HG03175 (cell line): ENCODE measurements around the gene LBR.

Source experiments
- ATAC-seq: cut with Tn5 transposase; IDR thresholded peaks from one replicate; pipeline ENCODE4 v1.9.1; 2021; ENCODE audit warnings: mild to moderate bottlenecking, moderate library complexity; ENCODE audit not compliant: unreplicated experiment

LBR gene

DNA sequence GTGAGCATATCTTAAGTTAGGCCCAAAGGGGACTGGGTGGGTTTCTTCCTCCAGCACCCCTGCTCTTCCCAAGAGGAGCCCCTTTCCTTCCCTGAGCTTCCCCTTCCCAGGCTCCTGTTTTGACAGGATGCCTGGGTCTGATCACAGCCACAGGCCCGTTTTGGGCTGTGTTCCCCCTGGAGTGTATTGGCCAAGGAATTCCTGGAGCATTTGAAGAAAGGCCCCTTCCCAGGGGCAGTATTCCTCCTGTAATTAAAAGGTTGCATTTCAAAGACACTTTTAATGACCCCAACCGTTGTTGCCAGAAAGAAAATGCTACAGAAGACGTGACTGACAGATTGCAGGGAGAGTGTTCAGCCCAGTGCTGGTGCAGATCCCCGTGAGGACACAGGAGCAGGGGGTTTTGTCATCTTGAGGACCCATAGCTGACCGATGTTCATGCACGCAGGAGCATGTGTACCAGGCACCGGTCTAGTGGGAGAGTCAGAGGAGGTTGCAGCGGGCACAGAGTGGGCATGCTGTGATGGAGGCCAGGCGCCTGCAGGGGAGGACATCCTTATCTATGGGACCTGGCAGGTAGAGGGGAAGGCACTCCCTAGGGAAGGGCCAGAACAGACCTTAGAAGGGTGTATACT is 19.3 kb upstream of the LBR start:
- ATAC-seq, result no peak

GRCh38 chr1:225446595-225446960 is 18.7 kb upstream of the LBR start:
- ATAC-seq, result no peak

- ATAC-seq, result no peak
Observed at GRCh38 chr1:225445639-225446594, 18.1 kb upstream of the LBR start.

GRCh38 chr1:225442123-225442505 is 14.3 kb upstream of the LBR start:
- no peak for ATAC-seq

DNA sequence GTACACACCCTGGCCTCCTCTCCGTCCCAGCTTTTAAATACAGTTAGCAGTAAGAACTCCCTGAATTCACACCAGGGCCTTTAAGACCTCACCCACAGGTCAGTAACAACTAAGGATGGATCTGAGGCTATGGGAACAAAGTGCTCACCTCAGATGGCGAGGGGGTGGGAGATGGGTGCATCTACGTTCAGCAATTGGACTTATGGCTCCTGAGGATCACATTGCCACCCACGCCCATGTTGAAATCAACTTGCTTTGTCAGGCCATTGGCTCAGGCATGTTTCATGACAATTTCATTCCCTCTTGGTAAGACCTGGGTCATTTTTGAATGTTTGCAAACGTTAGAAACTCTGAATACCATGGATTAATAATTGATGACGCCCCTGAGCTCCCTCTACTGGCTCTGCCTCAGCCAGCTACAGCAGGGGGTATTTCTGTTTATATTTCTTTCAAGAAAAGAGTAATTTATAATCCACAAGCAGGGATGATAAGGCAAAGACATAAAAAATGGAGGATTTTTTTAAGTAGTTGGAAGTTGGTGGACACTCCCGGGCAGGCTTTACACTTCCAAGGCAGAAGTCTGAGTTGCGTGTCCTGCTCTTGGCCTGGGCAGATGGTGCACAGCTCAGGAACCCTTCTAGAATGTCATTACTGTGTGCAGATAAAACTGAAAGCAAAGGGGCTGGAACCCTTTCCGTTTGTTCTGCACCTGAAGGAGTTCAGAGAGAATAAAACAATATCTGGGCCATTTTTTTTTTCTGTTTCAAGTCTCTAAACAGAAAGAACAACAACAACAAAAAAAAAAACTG is 13.7 kb upstream of the LBR start:
- ATAC-seq, result peak; percentile 29

DNA sequence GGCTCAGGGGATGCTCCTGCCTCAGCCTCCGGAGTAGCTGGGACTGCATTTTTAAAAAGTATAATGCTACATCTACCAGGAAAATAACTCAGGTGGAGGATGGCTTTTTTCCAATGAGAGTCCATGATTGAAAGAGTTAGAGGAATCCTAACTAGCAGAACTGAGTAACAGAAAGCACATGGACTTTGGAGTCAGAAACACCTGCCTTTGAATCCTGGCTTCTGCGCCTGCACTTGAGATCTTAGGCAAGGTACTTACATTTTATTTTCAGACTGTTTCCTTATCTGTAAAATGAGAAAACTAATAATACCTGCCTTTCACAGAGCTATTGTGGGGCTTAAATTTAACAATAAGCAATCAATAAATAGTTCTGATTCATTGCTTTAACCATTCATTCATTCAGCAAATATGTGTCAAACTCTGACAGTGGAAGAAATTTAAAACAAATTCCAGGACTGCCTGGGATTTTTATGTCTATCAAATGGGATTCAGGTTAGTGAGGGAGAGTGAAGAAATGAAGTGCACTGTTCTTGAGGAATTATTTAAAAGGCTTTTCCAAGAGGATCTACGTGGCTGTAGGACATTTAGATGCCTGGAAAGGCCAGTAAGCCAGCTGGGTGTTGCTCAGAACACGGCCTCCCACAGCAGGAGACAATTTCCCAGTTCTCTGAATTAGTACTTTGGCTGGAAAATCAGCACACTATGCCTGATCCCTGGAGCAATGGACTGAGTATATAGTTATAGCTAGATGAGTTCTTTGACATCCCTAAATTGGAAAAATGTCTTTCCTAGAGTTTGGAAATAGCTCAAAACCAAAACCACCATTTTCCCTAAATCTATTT is 12.8 kb upstream of the LBR start:
- ATAC-seq, result no peak

GRCh38 chr1:225437710-225438437 is 10.0 kb upstream of the LBR start:
- ATAC-seq, result no peak

GRCh38 chr1:225435957-225436392 is 8.1 kb upstream of the LBR start:
- ATAC-seq, result peak; percentile 72

DNA sequence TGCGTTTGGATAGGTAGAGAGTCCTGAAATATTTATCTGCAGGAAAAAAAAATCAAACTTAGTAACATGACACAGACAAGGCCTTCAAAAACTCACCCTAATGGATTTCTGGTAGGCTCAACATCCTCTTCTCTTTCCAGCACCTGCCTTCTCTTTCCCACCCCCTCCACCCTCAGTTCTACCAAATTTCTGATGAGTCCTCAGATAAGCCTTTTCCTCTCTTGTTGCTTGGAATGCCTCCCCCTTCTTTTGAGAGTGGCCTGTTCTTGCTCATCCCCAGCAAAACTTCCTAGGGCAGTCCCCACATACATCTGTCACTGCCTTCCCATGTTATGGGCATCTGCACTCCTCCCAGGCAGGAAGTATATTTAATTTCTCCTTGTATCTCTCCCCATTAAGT is 7.6 kb upstream of the LBR start:
- ATAC-seq, result no peak

GRCh38 chr1:225435076-225435475 is 7.2 kb upstream of the LBR start:
- no peak for ATAC-seq

DNA sequence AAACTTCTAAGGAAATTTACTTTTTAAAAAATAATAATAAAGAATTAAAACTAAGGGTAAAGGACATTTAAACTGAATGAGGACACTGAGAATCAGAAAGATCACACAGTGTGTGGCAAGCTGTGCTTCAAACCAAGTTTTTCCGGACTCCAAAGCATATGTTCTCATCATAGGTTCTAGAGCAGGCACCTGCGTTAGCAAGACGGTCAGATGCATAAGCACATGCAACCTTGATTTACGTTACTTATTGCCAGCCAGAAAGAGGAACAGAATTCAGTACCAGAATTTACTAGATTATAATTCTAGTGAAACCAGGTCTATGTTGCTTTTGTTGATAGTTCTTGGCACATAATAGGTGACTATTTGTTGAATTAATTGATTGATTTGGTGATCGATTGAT is 6.2 kb upstream of the LBR start:
- no peak for ATAC-seq

DNA sequence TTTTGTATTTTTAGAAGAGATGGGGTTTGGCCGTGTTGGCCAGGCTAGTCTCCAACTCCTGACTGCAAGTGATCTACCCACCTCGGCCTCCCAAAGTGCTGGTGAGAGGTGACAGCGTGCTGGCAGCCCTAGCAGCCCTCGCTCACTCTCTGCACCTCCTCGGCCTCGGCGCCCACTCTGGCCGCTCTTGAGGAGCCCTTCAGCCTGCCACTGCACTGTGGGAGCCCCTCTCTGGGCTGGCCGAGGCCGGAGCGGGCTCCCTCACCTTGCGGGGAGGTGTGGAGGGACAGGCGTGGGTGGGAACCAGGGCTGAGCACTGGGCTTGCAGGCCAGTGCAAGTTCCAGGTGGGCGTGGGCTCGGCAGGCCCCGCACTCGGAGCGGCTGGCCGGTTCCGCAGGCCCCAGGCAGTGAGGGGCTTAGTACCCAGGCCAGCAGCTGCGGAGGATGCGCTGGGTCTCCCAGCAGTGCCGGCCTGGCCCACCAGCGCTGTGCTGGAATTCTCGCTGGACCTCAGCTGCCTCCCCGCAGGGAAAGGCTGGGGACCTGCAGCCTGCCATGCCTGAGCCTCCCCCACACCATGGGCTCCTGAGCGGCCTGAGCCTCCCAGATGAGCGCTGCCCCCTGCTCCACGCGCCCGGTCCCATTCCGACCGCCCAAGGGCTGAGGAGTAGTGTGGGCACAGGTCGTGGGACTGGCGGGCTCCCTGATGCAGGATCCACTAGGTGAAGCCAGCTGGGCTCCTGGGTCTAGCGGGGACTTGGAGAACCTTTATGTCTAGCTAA is 3.4 kb upstream of the LBR start:
- ATAC-seq, result no peak

GRCh38 chr1:225430301-225430700 is 2.5 kb upstream of the LBR start:
- no peak for ATAC-seq

DNA sequence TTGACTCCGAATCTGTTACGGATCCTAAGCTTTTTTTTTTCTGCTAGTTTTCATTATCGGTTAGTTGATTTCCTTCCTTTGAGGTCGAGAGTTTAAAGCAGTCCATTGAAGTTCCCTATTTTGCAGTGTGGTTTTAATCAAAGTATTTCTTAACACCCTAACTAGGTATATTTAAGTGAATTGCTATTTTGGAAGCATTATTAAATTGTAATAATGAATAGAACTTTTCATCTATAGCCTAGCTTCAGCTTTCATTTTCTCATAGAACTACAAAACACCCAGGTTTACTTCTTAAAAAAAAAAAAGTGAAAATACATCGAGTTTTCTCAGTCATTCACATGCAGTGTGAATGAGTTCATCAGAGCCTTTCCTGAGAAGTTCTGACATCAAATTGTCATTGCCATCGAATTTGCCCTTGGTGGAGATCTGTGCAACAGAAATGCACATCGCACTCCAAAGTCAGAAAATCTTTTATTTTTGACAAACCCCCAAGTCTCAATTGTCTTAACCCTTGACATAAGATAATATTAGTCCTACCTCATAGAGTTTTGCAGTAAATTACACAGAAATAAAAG is 1.1 kb upstream of the LBR start:
- ATAC-seq, result peak; percentile 4

GRCh38 chr1:225428068-225428880 is 436 bp upstream of the LBR start:
- ATAC-seq, result peak; percentile 91

GRCh38 chr1:225426395-225427234 is 1.2 kb downstream of the LBR start:
- ATAC-seq, result no peak

GRCh38 chr1:225425201-225425786 is 2.5 kb downstream of the LBR start:
- ATAC-seq, result no peak
